HG02884 (cell line): Measurements from ENCODE around the gene EIF2S2.

Experiments
- ATAC-seq: cut with Tn5 transposase; IDR thresholded peaks from one replicate; pipeline ENCODE4 v1.9.1; 2021; ENCODE audit warnings: mild to moderate bottlenecking, moderate library complexity; ENCODE audit not compliant: unreplicated experiment

The EIF2S2 gene

DNA sequence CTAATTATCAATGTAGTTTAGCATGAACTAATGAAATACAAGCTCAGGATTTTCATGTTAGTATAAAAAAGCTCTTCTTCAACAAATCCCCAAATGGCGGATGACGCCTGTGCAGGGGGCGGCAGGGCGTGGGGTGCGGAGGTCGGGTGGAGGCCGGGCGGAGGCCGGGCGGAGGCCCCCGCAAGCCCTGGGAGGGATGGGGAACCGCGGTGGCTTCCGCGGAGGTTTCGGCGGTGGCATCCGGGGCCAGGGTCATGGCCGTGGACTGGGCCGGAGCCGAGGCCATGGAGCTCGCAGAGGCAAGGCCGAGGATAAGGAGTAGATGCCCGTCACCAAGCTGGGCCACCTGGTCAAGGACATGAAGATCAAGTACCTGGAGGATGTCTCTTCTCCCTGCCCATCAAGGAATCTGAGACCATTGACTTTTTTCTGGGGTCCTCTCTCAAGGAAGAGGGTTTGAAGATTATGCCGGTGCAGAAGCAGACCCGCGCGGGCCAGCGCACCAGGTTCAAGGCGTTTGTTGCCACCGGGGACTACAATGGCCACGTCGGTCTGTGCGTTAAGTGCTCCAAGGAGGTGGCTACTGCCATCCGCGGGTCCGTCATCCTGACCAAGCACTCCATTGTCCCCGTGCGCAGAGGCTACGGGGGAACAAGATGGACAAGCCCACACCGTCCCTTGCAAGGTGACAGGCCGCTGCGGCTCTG, 10.4 kb upstream of the EIF2S2 start:
- ATAC-seq = no peak

GRCh38 chr20:34120213-34120612, 8.2 kb upstream of the EIF2S2 start:
- ATAC-seq = no peak

GRCh38 chr20:34115232-34115631, 3.2 kb upstream of the EIF2S2 start:
- ATAC-seq = no peak

DNA sequence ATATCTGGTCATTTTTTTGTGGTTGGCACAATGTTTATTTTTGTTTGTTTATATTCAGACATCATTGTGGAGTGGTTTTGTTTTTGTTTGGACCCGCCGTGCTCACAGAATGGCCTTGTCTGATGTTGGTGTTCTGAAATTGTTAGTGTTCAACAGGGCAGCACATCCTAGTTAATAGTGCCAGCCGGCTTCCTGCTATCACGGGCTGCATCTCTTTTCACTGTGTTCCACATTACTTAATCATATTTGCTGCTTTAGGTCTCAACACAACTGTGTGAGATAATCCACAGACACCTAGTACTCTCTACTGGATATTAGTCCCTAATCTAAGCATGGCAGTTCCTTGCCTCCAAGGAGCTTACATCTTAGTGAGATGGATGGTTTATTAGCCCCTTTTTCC, 2.8 kb upstream of the EIF2S2 start:
- no peak for ATAC-seq

- ATAC-seq = peak; percentile 15
Measured at GRCh38 chr20:34112600-34113101, 608 bp upstream of the EIF2S2 start.

DNA sequence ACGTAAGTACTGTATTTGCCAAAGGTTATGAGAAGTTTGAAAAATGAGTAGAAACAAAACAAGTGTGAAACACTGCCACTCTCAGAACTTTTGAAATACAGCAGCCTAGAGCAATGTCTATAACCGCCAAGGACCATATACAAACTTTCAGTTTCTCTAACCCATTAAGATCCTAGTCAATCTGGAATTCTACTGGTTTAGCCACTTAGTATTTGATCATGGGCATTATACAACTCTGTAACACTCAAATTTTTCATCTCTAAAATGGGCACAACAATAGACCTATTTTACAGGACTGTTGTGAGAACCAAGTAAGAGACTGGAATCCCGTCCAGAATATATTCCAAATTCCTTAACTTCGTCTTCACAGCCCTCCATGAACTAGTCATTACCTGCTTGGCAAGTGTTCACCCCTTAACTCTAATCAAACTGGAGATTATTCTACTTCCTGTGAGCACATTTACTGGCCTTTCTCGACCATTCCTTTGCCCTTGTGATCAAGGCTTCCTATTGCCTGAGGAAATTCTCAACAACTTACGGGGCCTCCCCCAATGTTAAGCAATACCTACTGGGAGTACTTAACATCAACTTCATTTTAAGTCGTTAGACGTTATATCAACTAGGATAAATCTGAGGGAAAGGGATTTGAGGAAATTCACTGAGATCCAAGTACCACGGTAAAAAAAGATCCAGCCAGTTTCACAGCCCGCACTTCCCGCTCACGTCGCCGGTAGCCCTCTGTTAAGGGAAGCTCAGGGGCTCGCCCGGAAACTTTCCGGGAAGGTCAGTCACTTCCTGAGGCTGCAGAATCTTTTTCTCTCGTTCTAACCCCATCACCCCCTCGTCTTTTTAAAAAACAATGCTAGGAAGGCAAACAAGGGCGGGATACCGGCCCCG, 1.1 kb downstream of the EIF2S2 start:
- ATAC-seq = no peak

DNA sequence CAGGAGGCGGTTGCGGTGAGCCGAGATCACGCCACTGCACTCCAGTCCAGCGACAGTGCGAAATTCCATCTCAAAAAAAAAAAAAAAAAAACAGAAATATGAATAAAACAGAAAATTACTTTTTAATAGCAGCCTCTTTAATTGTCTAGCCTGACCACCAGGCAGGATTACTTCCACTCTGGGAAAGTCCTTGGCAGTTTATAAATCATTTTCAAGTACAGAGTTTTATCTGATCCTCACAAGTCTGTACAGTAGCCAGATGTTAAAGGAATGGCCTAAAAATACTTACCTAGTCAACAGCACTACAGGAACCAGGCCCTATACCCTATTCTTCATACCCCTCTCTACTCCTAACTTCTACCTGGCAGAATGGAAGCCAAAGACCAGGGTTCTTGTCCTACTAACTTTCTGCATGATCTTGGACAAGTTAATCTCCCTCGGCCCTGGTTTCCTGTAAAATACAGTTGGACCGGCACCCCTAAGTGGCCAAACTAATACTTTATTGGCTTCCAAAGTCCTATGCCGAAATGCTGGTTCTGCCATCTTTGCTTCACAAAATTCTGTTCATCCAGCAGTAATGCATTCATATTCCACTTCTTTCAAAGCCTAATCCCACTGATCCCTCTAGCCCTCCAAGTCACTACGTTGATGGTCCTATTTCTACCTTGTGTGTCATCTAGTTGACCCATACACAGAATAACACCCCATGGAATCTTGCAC, 1.9 kb downstream of the EIF2S2 start:
- ATAC-seq = no peak

GRCh38 chr20:34109442-34109841, 2.6 kb downstream of the EIF2S2 start:
- no peak for ATAC-seq

DNA sequence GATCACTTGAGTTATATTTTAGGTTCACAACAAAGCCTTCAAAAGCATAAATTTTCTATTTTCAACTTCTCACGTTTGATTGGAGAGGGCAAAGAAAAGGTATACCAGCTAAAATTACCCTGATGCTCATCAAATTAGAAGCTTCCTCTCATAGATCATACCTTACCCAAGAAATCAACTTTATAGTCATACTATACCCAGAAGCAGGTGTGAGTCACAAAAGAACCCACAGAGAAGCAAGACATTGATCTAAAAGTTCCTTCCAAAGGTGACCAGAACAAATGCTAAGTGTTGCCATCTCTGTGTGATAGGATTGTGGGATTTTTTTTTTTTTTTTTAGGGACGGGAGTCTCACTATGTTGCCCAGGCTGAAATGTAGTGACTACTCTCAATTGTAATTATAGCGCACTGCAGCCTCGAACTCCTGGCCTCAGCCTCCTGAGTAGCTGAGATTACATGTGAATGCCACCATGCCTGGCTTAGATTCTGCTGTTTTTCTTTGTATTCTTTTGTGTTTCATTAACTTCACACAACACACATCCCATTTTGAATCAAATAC, 3.3 kb downstream of the EIF2S2 start:
- ATAC-seq = no peak

DNA sequence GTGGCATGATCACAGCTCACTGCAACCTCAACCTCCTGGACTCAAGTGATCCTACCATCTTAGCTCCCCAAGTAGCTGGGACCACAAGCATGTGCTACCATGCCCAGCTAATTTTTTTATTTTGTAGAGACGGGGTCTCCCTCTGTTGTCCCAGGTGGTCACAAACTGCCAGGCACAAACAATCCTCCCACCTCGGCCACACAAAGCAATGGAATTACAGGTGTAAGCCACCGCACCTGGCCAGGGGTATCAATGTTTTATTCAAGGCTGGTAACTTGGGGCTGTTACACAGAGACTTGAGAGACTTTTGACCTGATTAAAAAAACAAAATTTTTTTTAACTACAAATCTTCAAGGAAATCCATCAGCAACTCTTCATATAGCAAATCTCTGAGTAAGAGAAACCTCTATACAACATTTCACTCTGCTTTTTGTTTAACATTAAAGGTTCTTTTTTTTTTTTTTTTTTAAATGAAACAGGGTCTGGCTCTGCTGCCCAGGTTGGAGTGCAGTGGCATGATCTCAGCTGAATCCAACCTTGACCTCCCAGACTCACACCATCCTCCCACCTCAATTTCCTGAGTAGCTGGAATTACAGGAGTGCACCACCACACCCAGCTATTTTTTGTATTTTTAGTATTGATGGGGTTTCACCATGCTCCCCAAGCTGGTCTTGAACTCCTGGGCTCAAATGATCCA, 5.9 kb downstream of the EIF2S2 start:
- no peak for ATAC-seq

GRCh38 chr20:34104059-34104458, 8.0 kb downstream of the EIF2S2 start:
- no peak for ATAC-seq

DNA sequence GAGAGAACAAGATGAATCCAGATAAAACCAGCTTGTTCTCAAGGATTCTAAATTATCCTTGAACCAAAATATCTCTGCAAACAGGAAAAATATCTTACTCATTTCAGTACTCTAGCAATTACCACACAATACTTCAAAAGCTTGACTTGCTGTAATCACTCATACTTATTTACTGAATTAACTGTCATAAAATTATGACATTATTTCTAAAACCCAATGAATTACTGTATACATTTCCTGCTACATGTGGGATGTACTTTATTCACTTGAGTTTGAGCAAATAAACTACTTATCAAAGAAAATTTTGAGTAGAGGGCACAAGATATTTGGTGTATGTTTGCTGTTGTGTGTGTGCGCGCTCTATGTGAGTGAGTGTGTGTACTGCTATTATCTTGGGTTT, 9.7 kb downstream of the EIF2S2 start:
- no peak for ATAC-seq

GRCh38 chr20:34100576-34100975, 11.5 kb downstream of the EIF2S2 start:
- no peak for ATAC-seq

- no peak for ATAC-seq
Measured at GRCh38 chr20:34099675-34100074, 12.4 kb downstream of the EIF2S2 start.

GRCh38 chr20:34098570-34098969, 13.5 kb downstream of the EIF2S2 start:
- ATAC-seq = no peak

GRCh38 chr20:34096699-34097444, 15.2 kb downstream of the EIF2S2 start:
- no peak for ATAC-seq

DNA sequence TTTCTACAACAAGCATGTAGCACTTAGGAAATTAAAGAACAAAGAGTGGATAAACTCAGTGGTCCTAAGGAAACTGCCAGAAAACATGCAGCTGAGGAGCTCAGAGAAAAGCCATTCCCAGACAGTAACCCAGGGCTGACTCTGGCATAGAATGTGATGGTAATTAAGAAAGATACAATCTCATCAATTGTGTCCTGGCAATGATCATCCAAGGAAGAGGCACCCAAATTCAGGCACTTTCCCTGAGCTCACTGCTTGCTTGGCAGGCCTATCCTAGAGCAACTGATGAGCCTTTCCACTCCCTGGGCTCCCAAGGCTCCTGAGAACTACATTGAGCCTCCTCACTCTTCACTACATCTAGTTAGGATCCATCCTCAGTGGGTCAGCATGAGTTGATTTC, 16.2 kb downstream of the EIF2S2 start:
- ATAC-seq = no peak

- no peak for ATAC-seq
Measured at GRCh38 chr20:34093895-34094294, 18.1 kb downstream of the EIF2S2 start.

DNA sequence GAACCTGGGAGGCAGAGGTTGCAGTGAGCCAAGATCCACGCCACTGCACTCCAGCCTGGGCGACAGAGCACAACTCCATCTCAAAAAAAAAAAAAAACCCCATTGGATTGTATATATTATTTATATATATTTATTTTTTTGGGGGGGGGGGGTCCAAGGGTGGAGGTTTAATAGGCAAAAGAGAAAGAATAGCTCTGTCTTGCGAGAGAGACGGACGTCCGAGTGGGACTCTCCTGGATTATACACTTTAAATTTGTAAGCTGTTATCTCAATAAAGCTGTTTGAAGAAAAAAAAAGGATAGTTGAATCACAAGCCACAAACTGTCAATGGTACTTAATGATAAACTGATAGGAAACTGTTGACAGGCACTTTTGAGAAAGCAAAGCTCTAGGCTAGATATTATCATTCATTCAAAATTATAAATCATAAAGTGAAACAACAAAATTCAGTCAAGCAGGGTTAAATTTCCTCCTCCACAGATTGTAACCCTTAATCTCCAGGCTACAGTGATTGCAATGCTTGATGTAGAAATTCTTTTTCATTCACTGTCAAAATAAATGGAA, 20.3 kb downstream of the EIF2S2 start:
- no peak for ATAC-seq
